Measurements from ENCODE around the gene CLDN20.

DNA sequence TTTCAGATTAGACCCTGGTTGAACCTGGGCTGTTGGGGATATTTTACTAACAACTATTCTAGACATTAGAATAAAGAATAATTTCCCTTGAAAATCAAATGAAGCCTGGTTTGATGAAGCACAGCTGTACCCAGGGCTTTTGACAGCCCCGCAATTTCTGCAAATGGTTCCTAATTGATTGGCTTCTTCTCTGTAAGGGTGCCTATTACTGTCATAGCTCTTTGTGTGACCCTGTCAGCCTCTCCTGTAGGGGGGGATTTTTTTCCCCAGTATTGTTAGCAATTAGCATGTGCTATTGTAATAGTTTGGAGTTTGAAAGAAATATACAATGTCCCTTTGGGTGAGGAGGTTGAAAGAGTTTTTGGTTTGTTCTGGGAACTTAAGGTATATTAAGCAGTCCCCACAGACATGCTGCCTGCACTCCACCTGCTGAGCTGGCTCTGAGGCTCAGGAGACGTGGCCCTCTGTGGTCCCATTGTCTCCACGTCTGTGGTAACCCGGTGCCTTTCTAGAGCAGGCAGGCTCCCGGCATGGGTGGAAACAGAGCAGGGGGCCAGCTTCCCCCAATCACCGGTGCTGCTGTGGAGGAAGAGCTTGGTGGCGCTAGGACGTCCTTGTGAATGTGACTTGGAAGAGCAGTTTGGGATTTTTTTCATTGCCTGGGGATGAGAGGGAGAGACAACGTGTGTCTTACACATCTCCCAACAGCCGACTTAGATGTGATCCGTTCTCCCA lies 47.3 kb upstream of the CLDN20 start:
- TF ChIP-seq EZH2phosphoT487 (IDR thresholded peaks at IDR 0.05; ENCODE audit: low read depth): no peak
- TF ChIP-seq, protein P1, sequence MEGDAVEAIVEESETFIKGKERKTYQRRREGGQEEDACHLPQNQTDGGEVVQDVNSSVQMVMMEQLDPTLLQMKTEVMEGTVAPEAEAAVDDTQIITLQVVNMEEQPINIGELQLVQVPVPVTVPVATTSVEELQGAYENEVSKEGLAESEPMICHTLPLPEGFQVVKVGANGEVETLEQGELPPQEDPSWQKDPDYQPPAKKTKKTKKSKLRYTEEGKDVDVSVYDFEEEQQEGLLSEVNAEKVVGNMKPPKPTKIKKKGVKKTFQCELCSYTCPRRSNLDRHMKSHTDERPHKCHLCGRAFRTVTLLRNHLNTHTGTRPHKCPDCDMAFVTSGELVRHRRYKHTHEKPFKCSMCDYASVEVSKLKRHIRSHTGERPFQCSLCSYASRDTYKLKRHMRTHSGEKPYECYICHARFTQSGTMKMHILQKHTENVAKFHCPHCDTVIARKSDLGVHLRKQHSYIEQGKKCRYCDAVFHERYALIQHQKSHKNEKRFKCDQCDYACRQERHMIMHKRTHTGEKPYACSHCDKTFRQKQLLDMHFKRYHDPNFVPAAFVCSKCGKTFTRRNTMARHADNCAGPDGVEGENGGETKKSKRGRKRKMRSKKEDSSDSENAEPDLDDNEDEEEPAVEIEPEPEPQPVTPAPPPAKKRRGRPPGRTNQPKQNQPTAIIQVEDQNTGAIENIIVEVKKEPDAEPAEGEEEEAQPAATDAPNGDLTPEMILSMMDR (IDR thresholded peaks at IDR 0.05; ENCODE audit: low read depth, low read length): no peak

Data from OCI-LY3 (cell line).